ENCODE results near the gene EPC1.
"Not testable (repeated sequence)": the region's sequence is repeated elsewhere in the genome, so short reads cannot be mapped to it uniquely, and the experiment has no call there.

DNA sequence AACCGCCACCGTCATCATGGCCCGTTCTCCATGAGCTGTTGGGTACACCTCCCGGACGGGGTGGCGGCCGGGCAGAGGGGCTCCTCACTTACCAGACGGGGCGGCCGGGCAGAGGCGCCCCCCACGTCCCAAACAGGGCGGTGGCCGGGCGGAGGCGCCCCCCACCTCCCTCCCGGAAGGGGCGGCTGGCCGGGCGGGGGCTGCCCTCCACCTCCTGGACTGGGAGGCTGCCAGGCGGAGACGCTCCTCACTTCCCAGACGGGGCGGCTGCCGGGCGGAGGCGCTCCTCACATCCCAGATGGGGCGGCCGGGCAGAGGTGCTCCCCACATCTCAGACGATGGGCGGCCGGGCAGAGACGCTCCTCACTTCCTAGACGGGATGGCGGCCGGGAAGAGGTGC lies 113.6 kb downstream of the EPC1 start:
- TF ChIP-seq, protein P1, sequence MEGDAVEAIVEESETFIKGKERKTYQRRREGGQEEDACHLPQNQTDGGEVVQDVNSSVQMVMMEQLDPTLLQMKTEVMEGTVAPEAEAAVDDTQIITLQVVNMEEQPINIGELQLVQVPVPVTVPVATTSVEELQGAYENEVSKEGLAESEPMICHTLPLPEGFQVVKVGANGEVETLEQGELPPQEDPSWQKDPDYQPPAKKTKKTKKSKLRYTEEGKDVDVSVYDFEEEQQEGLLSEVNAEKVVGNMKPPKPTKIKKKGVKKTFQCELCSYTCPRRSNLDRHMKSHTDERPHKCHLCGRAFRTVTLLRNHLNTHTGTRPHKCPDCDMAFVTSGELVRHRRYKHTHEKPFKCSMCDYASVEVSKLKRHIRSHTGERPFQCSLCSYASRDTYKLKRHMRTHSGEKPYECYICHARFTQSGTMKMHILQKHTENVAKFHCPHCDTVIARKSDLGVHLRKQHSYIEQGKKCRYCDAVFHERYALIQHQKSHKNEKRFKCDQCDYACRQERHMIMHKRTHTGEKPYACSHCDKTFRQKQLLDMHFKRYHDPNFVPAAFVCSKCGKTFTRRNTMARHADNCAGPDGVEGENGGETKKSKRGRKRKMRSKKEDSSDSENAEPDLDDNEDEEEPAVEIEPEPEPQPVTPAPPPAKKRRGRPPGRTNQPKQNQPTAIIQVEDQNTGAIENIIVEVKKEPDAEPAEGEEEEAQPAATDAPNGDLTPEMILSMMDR (IDR thresholded peaks at IDR 0.05 in 2 of 3, conservative IDR thresholded peaks at IDR 0.05 in 1 of 3; ENCODE audit: control insufficient read depth in 2 of 3, extremely low read depth in 1 of 3, insufficient read depth in 1 of 3, low read depth in 3 of 3, low read length in 3 of 3), result not testable (repeated sequence)
- not testable (repeated sequence) for TF ChIP-seq SMC3 (IDR thresholded peaks at IDR 0.05; ENCODE audit: borderline replicate concordance, low read length); YY1 (IDR thresholded peaks at IDR 0.05; ENCODE audit: low read depth, low read length); EZH2 (IDR thresholded peaks at IDR 0.05; ENCODE audit: borderline replicate concordance, control insufficient read depth, low read depth, low read length); RAD21 (IDR thresholded peaks at IDR 0.05; ENCODE audit: insufficient read depth, low read depth, low read length); CBX3 (IDR thresholded peaks at IDR 0.05; ENCODE audit: borderline replicate concordance, low read depth); JUND (IDR thresholded peaks at IDR 0.05; ENCODE audit: low read depth, low read length); POLR2A (IDR thresholded peaks at IDR 0.05; ENCODE audit: low read depth, low read length)
- TF ChIP-seq, protein P2, sequence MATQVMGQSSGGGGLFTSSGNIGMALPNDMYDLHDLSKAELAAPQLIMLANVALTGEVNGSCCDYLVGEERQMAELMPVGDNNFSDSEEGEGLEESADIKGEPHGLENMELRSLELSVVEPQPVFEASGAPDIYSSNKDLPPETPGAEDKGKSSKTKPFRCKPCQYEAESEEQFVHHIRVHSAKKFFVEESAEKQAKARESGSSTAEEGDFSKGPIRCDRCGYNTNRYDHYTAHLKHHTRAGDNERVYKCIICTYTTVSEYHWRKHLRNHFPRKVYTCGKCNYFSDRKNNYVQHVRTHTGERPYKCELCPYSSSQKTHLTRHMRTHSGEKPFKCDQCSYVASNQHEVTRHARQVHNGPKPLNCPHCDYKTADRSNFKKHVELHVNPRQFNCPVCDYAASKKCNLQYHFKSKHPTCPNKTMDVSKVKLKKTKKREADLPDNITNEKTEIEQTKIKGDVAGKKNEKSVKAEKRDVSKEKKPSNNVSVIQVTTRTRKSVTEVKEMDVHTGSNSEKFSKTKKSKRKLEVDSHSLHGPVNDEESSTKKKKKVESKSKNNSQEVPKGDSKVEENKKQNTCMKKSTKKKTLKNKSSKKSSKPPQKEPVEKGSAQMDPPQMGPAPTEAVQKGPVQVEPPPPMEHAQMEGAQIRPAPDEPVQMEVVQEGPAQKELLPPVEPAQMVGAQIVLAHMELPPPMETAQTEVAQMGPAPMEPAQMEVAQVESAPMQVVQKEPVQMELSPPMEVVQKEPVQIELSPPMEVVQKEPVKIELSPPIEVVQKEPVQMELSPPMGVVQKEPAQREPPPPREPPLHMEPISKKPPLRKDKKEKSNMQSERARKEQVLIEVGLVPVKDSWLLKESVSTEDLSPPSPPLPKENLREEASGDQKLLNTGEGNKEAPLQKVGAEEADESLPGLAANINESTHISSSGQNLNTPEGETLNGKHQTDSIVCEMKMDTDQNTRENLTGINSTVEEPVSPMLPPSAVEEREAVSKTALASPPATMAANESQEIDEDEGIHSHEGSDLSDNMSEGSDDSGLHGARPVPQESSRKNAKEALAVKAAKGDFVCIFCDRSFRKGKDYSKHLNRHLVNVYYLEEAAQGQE (IDR thresholded peaks at IDR 0.05; ENCODE audit: low read depth, low read length), result not testable (repeated sequence)

All from GM12878 (cell line).